GM18498 (cell line): ENCODE results near the gene ZFHX3.

ENCODE experiments used
- ATAC-seq: cut with Tn5 transposase; IDR thresholded peaks from one replicate; pipeline ENCODE4 v1.9.1; 2021; ENCODE audit warnings: mild to moderate bottlenecking, moderate library complexity; ENCODE audit not compliant: unreplicated experiment

Gene ZFHX3

DNA sequence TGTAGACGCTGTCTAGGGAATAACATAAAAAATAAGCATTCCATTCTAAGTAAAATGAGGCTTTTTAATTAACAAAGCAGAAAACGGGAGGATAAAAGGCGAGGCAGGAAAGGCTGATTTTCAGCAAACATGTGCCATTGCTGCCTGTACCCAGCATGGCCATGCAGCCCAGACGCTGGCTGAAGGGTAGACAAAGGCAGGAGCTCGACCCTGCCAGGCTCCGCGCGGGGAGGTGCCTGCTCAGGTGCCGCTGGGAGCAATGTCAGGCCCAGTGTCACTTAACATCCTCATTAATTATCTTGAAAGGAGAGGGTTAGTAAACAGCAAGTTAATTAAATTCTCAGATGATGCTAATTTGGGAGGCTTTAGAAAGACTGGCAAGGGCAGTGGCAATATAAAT is 136.0 kb downstream of the ZFHX3 start:
- ATAC-seq = no peak

DNA sequence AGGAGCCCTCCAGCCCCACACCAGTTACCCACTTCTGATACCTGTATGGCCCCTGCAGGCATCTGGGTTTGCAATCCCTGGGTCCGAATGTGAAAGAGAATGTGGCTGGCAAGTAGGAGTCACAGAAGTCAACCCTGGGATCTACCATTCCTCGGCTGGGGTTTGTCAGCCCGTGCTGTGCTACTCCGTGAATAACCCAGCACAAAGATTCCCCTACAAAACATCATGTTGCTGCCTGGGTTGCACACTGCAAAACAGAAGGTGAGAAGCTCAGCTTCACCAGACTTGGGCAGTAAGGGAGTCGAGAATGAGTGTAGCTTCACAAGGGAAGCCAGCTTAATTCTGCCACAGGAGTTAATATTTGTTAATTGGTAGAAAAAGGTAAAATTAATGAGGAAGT is 137.1 kb downstream of the ZFHX3 start:
- no peak for ATAC-seq

DNA sequence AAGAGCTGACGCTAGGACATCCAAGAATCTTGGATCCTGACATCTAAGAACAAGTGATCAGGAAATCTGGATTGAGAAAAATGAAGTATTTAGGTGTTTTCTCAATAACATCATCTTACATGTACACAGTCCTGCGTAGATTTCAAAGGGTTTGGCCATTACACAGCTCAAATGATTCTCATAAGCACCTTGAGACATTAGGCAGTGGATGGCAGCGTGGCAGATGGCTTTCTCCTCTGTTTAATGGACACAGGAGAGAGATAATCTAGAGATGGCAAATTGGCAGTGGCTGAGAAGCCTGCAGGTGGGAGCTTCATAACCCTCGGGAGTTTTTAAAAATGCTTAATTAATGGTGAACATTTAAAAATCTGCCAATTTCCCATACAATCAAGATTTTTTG is 137.5 kb downstream of the ZFHX3 start:
- no peak for ATAC-seq

DNA sequence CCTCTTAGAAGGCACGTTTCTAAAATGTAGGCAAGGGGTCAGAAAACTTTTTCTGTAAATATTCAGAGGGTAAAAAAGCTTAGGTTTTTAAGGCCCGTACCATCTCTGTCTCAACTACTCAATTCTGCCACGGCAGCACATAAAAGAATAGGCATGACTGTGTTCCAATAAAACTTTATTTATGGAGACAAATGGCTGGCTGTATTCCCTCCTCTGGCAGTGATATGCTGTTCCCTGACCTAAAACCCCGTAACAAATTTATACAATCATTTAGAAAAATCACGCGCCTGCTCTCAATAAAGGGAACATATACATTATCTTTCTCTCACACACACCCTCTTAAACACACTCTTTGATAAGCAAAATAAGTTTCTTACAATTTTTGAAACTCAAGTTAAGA is 138.7 kb downstream of the ZFHX3 start:
- ATAC-seq = no peak

DNA sequence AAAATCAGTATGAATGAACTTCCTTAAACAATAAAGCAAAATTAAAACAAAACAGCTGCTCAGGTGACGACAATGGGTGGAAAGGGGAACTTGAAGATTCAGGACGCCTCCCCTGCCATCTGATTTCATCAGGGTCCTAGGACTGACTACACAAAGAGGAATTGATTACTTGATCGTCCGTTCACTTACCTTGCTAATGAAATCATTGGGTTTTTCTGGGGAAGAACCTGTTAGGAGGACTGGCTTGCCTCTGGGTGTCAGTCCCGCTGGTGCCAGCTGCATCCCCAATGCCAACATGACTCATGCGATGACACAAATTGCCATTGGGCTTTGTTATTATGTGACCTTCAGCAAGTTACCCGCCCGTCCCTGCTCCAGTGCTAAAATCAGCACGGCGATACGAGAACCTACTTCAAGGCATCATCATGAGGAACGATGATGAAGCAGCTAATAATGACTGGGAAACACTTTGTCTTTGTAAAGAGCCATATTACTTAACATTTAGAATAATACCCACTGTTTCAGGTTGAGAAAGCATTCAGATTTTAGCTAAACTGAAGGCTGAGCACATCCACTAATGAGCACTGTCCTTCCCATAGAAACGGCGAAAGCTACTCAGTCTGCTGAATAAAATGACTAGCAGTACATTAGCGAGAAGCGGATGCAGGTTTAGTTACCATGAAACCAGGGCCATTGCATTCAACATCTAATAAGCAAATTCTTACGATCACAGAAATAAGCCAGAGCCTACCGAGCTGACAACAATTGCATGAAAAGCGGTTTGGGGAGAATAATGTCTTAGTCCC is 139.4 kb downstream of the ZFHX3 start:
- no peak for ATAC-seq

DNA sequence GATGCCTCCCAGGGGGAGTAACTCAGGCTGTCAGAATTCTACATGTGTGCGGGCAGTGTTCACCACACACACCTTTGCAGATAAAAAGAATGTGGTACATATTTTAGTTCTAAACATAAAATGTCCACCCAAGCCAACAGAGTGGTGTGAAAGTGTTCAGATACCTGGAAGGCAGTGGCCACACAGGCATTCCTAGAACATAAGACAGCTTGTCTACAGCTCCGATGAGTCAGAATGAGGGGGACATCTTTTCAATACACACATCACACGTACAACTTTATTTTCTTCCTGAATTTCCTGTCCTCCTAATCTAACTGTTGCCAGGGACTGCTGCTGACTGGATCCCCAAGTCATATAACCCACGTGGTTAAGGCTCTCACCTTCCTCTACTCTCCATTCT is 142.3 kb downstream of the ZFHX3 start:
- ATAC-seq = no peak

DNA sequence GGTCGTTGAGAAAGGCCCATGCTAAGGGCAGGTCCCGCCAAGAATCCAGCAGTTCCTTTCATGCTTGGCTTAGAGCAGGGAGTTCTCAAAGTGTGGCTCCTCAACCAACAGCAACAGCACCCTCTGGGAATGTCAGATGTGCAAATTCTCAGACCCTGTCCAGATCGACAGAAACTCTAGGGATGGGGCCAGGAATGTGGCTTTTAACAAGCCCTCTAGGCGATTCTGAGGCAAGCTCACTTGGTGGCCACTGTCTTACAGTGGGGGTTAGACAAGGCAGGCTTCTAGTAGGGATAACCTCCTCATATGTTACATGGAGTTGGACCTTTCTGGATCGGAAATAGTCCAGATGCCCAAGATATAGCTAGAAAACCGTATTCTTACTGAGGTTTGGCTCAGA is 144.8 kb downstream of the ZFHX3 start:
- ATAC-seq = no peak

DNA sequence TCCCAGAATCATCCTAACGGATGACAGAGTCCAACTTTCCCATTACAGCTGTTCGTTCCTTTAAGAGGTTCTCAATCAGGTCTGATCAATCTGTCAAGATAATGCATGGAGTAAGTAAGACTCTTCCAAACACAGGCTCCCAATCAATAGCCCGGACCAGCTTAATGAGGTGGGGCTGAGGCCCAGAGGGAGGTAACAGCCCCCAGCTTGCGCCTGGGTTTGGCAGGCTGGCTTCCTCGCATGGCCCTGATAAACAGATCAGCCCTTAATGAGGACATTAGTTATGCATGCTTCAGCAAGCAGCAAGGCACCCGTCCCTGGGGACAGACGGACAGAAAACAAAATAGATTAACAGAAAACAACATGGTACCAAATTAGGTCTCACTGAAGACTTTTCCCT is 145.7 kb downstream of the ZFHX3 start:
- no peak for ATAC-seq

DNA sequence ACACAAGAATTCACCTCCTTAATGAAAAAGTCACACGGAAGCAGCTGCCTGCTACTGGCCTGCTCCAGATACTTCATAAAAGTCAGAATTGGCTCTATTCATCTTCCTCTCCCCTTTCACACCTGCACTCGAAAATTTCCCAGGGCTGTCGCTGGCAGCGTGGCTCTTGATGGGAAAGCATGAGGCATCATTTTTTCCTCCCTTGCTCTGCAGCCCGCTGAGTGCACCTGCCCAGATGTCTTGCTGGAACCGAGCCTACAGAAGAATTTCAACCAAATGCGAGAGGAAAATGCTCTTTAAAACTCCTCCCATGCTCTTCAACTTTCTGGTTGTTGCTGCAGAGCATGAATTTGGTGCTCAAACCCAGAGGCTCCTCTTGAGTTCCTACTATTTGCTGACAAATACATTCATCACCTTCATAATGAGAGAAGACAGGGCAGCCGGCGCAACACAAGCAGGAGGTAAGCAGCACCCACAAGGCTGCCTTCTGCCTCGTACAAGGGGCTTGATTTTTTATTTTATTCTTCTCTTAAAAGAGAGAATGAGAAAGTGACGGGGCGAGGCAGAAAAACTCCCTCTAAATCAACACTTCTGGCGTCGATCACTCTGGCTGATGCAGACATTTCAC is 146.8 kb downstream of the ZFHX3 start:
- ATAC-seq = no peak

DNA sequence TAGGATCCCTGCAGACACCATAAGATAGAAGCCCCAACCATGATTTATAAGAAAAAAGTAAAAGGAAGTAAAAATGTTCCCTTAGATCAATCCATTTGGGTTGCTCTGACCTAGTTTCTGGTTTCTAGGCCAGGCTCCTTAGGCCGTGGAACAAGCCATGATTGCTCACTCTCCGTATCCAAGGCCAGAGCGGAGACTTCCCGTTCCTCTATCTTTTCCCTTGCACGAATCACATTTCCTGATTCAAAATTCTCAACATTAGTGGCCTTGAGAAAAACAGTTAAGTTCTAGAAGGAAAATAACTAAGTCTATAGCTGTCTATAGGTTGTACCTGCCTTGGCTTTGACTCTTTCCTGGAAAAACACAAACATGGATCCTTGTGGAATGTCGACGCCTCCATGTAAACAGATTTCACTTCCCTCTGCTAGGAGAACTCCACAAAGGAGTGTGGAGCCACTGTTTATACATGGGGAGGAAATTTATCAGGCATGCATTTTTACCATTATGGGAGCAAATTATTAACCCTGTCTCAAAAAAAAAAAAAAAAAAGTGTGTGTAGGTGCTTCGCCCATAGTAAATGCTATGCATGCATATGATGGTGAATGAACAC is 149.6 kb downstream of the ZFHX3 start:
- no peak for ATAC-seq

DNA sequence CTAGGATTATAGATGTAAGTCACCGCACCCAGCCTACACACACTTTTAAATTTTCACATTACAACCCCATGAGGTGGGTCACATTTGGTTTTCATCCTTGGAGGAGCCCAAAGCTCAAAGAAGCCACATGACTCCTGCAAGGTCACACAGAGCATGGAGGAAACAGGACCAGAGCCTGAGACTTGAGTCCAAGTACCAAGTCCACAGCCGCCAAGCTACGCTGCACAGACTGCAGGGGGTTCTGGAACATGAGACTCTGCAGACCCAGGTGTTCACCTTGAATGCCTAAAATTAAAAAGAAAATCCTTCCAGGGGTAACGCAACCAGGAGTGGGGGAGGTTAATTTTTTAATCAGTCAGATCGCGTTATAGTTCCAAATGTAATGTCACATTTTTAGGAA is 150.2 kb downstream of the ZFHX3 start:
- no peak for ATAC-seq

DNA sequence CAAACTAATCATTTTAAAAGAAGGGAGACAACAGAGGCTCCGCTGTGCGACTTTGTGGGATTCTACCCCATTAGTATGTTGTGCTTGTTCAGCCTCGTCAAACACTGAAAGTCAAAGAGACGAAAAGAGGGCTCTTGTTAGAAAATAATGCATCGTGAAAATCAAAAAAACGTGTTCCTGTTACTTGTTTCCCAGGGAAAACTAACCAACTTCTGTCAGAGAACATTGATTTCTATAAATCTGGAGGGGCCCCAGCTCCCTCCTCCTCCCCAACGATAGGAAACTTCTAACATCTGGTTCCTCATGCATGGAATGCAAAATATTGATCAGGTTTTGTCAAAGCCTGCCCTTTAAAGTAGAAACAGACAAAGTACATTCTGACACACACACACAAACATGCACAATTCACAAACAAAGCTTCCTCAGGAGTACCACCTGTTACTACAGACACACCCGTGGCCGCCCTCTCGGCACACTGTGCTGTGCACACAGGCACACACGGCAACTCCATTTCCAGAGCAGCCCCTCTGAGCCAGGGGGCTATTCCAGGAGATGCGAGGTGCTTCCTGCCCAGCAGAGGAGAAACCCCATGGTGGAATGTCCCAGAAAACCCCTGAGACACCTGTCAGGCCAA is 151.3 kb downstream of the ZFHX3 start:
- ATAC-seq = no peak

DNA sequence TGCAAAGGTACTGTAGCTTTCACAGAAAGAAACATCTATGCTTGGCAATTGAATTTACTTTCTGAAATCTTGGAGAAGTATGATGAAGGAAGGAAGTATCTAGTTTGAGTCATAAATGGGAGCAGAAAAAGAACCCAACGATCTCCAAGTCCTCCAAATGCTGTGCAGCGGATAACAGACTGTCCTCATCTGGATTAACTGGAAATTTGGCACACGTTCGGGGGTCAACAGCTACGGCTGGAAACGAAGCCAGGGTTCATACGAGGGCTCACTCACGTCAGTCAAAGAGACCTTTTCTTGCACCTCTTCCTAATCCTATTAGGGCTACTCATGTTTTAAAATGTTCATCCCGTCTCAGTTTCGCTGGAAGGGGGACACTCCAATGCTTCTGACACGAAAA is 152.0 kb downstream of the ZFHX3 start:
- ATAC-seq = no peak

DNA sequence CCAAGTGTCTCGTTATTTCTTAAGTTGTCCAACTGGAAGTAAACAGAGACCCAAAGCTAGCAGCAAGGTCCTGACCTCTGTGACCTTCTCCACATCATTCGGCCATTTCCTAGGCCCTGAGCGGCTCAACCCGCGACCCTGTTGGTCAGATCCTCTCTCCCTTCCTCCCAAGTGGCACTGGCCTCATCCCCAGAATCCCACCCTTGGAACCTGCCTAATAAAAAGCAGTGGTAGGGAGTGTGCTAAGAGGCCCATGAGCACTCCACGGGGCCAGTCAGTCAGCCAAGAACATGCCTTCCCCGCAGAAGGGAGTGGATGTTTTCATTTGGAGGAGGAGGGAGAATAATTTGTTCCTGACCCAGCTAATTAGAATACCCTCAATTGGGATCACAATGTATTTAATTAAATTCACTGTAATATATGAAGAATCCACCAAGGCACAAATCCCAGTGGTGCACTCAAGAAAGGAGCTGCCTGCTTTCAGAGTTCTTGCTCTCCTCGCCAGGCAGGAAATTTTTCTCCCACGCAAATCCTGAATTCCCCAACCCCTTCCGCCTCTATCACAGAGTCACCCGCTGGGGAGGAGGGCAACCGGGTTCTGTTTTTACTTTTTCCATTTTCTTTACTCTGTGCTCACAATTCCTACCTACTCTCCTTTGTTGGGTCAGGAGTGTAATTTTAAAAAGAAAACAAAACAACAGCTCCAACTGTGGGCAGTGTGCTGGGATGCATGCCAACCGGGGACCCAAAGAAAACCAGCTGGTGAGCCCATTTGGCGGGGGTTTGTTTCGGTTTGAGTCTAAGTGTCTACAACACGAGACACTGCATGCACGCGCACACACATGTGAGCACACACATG is 153.4 kb downstream of the ZFHX3 start:
- no peak for ATAC-seq

DNA sequence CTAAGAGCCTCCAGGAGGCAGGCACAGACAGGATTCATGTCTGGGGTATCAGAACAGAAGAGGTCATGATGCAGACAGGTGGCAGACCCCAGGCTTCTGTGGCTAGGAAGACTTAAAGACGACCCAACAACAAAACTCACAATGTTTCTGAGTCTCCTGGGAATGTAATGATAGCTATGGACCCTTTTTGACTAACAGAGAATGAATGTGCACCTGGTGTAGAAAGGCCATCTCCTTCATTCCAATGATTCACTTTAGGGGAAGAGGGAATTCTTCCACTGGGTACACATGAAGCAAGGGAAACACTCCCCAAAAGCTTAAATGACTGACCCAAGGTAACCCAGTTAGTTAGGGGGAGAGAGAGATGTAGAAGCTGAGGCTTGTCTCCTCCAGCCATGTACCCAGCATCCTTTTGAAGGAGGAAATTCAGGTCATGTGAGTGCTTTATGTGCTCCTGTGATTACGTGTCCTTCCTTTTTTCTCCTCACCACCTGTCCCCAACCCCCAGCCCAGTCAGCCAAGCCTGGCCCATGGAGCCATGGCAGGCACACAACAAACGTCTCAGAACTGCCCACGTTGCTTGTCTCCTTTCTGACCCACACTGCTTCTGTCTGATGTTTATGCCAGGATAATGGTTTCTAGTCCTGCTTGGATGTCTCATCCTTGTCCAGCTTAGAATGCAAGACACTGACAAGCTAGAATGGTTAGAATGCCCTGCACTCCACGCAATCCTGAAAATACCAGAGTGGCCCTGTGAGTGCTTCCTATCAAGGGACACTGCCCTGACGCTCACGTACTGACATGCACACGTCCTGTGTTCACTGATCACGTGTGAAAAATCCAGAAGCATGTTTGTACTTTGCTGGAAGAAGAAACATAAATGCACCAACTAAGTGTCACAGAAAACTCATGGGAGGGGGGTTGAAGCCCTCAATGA is 156.4 kb downstream of the ZFHX3 start:
- ATAC-seq = no peak

DNA sequence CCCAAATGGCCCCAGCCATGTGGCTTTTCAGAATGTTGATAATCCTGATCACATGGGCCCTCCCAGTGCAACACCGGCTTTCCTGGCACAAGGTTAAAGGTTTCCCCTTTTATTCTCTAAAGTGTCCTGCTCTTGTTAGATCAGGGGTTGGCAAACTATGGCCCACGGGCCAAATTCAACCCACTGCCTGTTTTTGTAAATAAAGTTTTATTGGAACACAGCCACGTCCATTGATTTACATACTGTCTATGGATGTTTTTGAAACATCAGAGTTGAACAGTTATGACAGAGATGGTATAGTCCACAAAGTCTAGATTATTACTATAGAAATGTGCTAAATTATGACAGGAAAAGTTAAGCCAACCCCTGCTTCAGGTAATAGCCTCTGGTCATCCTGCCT is 157.3 kb downstream of the ZFHX3 start:
- no peak for ATAC-seq

DNA sequence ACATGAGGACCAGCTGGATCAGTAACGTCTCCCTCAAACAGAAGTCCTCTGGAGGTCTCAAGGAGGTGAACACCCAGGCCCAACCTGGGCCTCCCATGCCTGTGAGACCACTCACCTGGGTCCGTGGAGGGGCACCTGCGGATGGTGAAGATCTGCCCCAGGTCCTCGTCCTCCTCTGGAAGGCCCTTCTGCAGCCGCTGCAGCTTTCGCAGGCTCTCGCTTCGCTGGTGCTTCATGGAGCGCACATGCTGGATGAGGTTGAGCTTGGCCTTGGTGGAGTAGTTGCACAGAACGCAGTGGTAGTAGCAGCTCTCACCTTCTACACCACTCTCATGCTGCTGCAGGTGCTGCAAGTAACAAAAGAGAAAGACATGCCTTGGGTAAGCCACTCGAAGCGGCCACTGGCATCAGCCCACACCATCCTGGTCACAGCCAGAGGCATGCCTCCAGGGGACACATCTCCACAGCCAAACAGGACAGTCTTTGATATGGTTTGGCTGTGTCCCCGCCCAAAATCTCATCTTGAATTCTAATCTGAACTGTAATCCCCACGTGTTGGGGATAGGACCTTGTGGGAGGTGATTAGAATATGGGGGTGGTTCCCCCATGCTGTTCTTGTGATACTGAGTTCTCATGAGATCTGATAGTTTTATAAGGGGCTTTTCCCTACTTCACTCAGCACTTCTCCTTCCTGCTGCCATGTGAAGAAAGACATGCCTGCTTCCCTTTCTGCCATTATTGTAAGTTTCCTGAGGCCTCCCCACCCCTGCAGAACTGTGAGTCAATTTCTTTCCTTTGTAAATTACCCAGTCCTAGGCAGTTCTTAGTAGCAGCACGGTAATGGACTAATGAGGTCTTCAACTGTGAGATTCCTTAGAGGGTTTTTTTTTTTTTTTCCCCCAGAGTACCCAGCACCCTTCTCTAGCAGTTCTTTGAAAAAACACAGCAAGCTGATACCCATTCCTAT is 158.0 kb downstream of the ZFHX3 start:
- no peak for ATAC-seq

DNA sequence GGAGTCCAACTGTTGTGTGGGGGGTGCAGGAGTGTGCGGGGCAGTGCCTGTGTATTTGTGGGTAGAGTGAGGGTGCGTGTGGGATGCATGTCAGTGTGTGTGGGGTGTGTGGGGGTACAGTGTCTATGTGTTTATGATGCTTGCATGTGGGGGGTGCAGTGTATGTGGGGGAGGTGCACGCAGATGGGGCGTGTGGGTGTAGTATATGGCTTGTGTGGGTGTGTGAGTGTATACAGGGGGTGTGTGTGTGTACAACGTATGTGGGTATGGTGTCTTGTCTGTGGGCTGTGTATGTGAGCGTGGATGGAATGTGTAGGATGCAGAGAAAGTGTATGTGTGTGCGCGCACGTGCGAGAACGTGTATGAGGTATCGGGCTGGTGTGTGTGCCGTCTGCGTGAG is 160.4 kb downstream of the ZFHX3 start:
- ATAC-seq = no peak
